ENCODE data around the gene CYP17A1.

The CYP17A1 gene, protein sequence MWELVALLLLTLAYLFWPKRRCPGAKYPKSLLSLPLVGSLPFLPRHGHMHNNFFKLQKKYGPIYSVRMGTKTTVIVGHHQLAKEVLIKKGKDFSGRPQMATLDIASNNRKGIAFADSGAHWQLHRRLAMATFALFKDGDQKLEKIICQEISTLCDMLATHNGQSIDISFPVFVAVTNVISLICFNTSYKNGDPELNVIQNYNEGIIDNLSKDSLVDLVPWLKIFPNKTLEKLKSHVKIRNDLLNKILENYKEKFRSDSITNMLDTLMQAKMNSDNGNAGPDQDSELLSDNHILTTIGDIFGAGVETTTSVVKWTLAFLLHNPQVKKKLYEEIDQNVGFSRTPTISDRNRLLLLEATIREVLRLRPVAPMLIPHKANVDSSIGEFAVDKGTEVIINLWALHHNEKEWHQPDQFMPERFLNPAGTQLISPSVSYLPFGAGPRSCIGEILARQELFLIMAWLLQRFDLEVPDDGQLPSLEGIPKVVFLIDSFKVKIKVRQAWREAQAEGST

DNA sequence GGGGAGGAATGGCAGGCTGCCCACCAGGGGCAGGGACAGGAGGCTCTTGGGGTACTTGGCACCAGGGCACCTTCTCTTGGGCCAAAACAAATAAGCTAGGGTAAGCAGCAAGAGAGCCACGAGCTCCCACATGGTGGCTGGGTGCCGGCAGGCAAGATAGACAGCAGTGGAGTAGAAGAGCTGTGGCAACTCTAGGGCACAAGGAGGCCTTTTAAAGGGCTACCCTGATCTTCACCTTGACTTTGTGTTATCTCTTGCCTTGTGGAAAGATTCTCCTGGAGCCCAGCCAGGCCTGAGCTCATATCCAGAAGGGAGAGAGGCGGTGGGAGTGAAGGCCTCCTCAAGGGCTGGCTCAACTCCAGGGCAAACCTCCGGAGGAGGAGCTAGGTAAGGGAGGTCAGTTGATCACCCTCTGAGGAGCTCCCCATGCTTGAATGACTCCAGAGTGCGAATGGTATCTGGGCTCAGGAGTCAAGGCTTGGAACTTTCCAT, at the start of gene CYP17A1:
CYP17A1 (minus strand) TSS at position 184 of the 492 bp plus-strand sequence; CDS start at position 132, 52 bp downstream.
- TF ChIP-seq CTCF (IDR thresholded peaks at IDR 0.05; ENCODE audit: extremely low read depth, missing control alignments), result no peak
- no peak for DNase-seq (ENCODE audit: low spot score)

DNA sequence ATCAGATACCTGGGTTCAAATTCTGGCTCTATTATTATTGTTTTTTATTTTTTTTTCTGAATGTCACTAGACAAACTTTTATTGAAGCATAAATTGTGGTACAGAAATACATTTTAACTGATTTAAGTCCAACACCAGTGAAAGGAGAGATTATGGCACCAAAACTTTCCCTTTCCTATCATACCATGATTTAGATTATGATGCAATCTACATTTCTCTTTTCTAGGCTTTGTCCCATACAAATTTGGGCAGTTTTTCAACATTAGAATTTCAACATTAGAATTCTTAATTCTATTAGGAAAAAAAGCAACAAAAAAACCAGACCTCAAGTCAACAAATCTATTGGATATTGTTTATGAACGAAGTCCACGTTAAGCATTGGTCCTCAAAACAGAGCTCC, 43.0 kb upstream of the CYP17A1 start:
- DNase-seq (ENCODE audit: low spot score), result no peak
- TF ChIP-seq CTCF (IDR thresholded peaks at IDR 0.05; ENCODE audit: extremely low read depth, missing control alignments), result no peak

DNA sequence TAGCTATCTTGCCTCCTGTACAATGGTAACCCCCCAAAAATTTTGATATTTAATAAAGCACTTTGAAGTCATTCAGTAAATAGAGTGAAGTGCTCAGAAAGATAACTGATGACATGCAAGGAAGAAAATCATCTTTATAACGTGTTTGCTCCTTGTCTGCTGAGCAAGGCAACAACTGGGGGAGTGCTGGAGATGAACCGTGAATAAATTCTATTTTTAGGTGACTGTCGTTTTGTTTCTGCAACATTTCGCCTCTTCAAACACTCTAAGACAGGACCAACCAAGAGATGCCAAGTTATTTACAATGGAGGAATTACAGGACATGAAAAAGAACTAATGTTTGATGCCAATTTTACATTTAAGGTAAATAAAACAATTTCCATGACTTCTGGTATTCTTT, 41.4 kb upstream of the CYP17A1 start:
- TF ChIP-seq CTCF (IDR thresholded peaks at IDR 0.05; ENCODE audit: extremely low read depth, missing control alignments), result no peak
- no peak for DNase-seq (ENCODE audit: low spot score)

- DNase-seq (ENCODE audit: low spot score), result no peak
Measured at GRCh38 chr10:102876747-102877153, 39.5 kb upstream of the CYP17A1 start.

GRCh38 chr10:102872163-102872562, 35.0 kb upstream of the CYP17A1 start:
- no peak for TF ChIP-seq CTCF (IDR thresholded peaks at IDR 0.05; ENCODE audit: extremely low read depth, missing control alignments)
- DNase-seq (ENCODE audit: low spot score), result no peak

More at GRCh38 chr10:102876747-102877153, 39.5 kb upstream of the CYP17A1 start:
- no peak for TF ChIP-seq CTCF (IDR thresholded peaks at IDR 0.05; ENCODE audit: extremely low read depth, missing control alignments)

- no peak for TF ChIP-seq CTCF (IDR thresholded peaks at IDR 0.05; ENCODE audit: extremely low read depth, missing control alignments)
- DNase-seq (ENCODE audit: low spot score), result peak; percentile 11
Measured at GRCh38 chr10:102870221-102870620, 33.0 kb upstream of the CYP17A1 start.

Data from GM20000 (cell line).